DND-41 (cell line): ENCODE data around the gene FARSB.
"Not testable (repeated sequence)": the region's sequence is repeated elsewhere in the genome, so short reads cannot be mapped to it uniquely, and the experiment has no call there.

Experiments
- EZH2 ChIP-seq: IDR thresholded peaks from 3 replicates; pipeline ENCODE4 v1.6.1; 2012; ENCODE audit warnings: borderline replicate concordance, low read depth, mild to moderate bottlenecking, moderate library complexity, low read length, inconsistent platforms; ENCODE audit not compliant: severe bottlenecking
- TF ChIP-seq, protein P1 (sequence below): IDR thresholded peaks from 2 replicates; pipeline ENCODE4 v1.5.1; 2012; ENCODE audit warnings: borderline replicate concordance, low read length, moderate library complexity, mild to moderate bottlenecking; ENCODE audit not compliant: poor library complexity, severe bottlenecking; ENCODE audit errors: extremely low read depth

DNA sequence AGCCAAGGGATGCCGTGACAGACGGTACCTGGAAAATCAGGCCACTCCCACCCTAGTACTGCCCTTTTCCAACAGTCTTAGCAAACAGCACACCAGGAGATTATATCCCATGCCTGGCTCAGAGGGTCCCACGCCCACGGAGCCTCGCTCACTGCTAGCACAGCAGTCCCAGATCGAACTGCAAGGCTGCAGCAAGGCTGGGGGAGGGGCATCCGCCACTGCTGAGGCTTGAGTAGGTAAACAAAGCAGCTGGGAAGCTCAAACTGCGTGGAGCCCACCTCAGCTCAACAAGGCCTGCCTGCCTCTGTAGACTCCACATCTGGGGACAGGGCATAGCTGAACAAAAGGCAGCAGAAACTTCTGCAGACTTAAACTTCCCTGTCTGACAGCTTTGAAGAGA lies 71.3 kb downstream of the FARSB start:
- TF ChIP-seq, protein P1, sequence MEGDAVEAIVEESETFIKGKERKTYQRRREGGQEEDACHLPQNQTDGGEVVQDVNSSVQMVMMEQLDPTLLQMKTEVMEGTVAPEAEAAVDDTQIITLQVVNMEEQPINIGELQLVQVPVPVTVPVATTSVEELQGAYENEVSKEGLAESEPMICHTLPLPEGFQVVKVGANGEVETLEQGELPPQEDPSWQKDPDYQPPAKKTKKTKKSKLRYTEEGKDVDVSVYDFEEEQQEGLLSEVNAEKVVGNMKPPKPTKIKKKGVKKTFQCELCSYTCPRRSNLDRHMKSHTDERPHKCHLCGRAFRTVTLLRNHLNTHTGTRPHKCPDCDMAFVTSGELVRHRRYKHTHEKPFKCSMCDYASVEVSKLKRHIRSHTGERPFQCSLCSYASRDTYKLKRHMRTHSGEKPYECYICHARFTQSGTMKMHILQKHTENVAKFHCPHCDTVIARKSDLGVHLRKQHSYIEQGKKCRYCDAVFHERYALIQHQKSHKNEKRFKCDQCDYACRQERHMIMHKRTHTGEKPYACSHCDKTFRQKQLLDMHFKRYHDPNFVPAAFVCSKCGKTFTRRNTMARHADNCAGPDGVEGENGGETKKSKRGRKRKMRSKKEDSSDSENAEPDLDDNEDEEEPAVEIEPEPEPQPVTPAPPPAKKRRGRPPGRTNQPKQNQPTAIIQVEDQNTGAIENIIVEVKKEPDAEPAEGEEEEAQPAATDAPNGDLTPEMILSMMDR = not testable (repeated sequence)
- not testable (repeated sequence) for TF ChIP-seq EZH2
